Ovary (tissue), 9 donors: ENCODE data around the gene CDKL1. TPM values are rescaled to one million over a fixed set of nuclear protein-coding genes. Genes with fewer than 3 reads are reported as not detected.

Experiments
- DNase-seq, 5 donors: peaks; one replicate each; pipeline ENCODE4 v3.0.0-alpha.2; 2019 to 2020
- H3K27ac ChIP-seq, 2 donors: fragments of 200-600 bp; one replicate each; pipeline versions ENCODE4 v1.5.1 to v1.8.0; 2019 to 2022
- H3K27me3 ChIP-seq: fragments of 200-600 bp; one replicate; pipeline ENCODE4 v1.8.0; 2022
- H3K36me3 ChIP-seq: fragments of 200-600 bp; sonication (generic); one replicate; pipeline ENCODE4 v1.5.1; 2019
- H3K4me1 ChIP-seq: one replicate; pipeline ENCODE4 v1.8.1; 2013; ENCODE audit warnings: mild to moderate bottlenecking, moderate library complexity; ENCODE audit not compliant: insufficient read depth
- H3K4me3 ChIP-seq: fragments of 200-600 bp; sonication (generic); one replicate; pipeline ENCODE4 v1.5.1; 2017
- H3K9me3 ChIP-seq, 2 donors: fragments of 200-600 bp in 1 of 2; sonication (generic) in 1 of 2; one replicate each; pipeline versions ENCODE4 v1.5.1 to v1.8.1; 2013 to 2019; ENCODE audit warnings: mild to moderate bottlenecking in 1 of 2, moderate library complexity in 1 of 2
- EP300 ChIP-seq: sonication (generic); formaldehyde crosslinking; IDR thresholded peaks from one replicate; pipeline ENCODE4 v1.6.1; 2017; ENCODE audit warnings: antibody characterized with exemption
- POLR2A ChIP-seq: fragments of 450-650 bp; IDR thresholded peaks from one replicate; pipeline ENCODE4 v1.6.1; 2017; ENCODE audit warnings: antibody characterized with exemption, mild to moderate bottlenecking, moderate library complexity
- WGBS, 3 donors: extraction: QIAGEN DNeasy Blood & Tissue Kit in 1 of 3; methylation state at CpG; one replicate each; pipeline versions ENCODE4 v1.1.5 to v1.1.7; 2013 to 2017; 5-methylcytosine and 5-hydroxymethylcytosine counted together
- intact Hi-C, 4 donors: fragments of 100-400 bp; cut with DNase I; formaldehyde crosslinking; loops; one replicate each; pipeline versions ENCODE4 v1.11.0 to v1.15.1; 2022 to 2023
- polyA plus RNA-seq, 2 donors: library from polyadenylated mRNA; stranded (reverse); fragments of 200-250 nt in 1 of 2; fragments of 350-450 nt in 1 of 2; fragmentation: Illumina TruSeq in 1 of 2; extraction: RNeasy Lipid Tissue Mini Kit (QIAGEN cat#74804) in 1 of 2; gene quantifications; one replicate each; pipeline ENCODE4 v1.2.3, GENCODE V29; 2013 to 2014
- total RNA-seq, 7 donors: library from RNA; depleted of rRNA in 2 of 7; stranded (reverse); fragments of >200 nt in 2 of 7; fragmentation: NEBNext Ultra II Directional in 3 of 7; extraction: Animal tissue kit (Norgen Biotek cat#: 25700) in 3 of 7; gene quantifications; one replicate each; pipeline versions ENCODE4 v1.1.0 to v1.2.4, GENCODE V29; 2016 to 2023
- TF ChIP-seq, protein P1 (sequence below), 3 donors: fragments of 450-650 bp in 2 of 3; fragments of 200-600 bp in 1 of 3; IDR thresholded peaks; one replicate each; pipeline versions ENCODE4 v1.5.1 to v1.8.0; 2016 to 2022; ENCODE audit warnings: antibody characterized with exemption in 3 of 3, mild to moderate bottlenecking in 1 of 3
- donor health status: DM: no; HTN: no; CAD: no; lungs with moderate emphysema.
- donor health status: DM: no; HTN: no; CAD: no.
- donor health status: Bipolar disorder and iron deficiency.
- donor health status: DM: yes; HTN: yes; CAD: no.
- donor health status: DM: no; HTN: no; CAD: no.
- donor health status: DM: yes; HTN: yes; CAD: no.

The CDKL1 gene
- total and polyA plus RNA-seq, 9 donors = 11.9 to 69.3 (median 33.1) TPM

DNA sequence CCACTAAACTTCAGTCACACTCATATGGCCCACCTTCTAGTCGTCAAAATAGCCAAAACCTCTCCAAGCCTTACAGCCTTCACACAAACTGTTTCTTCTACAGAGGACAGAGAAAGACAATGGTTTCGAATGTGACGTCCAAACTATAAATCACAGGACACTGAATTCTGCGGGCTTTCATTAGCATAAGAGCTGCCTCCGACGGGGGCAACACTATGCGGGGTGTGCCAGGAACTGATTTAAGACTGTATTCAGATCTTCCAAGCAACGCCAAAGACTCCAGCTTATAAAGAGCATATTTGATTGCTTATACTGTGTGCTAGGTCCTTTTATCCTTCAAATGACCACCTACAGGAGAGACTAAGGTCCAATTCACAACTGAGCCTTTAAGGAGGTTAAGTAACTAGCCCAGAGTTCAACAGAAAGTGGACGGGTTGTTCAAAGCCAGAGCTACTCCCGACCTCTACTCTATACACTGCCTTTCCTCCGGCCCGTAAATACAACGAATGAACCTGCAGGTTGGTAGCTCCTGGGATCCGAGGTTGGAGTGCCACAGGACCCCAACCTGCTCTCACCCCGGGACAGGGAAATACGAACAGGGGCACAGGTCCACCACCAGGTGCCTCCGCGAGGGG, 85.2 kb downstream of the CDKL1 start:
- no peak for DNase-seq
- TF ChIP-seq, protein P1, sequence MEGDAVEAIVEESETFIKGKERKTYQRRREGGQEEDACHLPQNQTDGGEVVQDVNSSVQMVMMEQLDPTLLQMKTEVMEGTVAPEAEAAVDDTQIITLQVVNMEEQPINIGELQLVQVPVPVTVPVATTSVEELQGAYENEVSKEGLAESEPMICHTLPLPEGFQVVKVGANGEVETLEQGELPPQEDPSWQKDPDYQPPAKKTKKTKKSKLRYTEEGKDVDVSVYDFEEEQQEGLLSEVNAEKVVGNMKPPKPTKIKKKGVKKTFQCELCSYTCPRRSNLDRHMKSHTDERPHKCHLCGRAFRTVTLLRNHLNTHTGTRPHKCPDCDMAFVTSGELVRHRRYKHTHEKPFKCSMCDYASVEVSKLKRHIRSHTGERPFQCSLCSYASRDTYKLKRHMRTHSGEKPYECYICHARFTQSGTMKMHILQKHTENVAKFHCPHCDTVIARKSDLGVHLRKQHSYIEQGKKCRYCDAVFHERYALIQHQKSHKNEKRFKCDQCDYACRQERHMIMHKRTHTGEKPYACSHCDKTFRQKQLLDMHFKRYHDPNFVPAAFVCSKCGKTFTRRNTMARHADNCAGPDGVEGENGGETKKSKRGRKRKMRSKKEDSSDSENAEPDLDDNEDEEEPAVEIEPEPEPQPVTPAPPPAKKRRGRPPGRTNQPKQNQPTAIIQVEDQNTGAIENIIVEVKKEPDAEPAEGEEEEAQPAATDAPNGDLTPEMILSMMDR (IDR thresholded peaks at IDR 0.05) = peak in 2 of 3 donors; percentile 61 to 67
- TF ChIP-seq POLR2A = no peak
- Histone ChIP-seq H3K36me3 (no peaks in the 10 kb centered on the region), H3K4me3 (peak overlapping the region; percentile 75), H3K27ac (peak overlapping the region; percentile 67 to 88), H3K27me3 (no peaks in the 10 kb centered on the region), H3K9me3 (no peaks in the 10 kb centered on the region), H3K4me1 (no peaks in the 10 kb centered on the region)
- WGBS, 3 donors = 1 to 3% (median 2%) methylated on average over 18 of the region's 18 CpGs
- intact Hi-C loops = no loop called here

- Histone ChIP-seq H3K4me3 (no peak overlapping the region), H3K4me1 (no peaks in the 10 kb centered on the region), H3K9me3 (no peaks in the 10 kb centered on the region), H3K36me3 (no peaks in the 10 kb centered on the region), H3K27ac (no peak overlapping the region), H3K27me3 (no peaks in the 10 kb centered on the region)
- WGBS, 3 donors = 91 to 94% (median 93%) methylated on average over 4 of the region's 4 CpGs
- intact Hi-C loops = no loop called here
- no peak for DNase-seq
- no peak for TF ChIP-seq EP300
- TF ChIP-seq, protein P1 (IDR thresholded peaks at IDR 0.05) = no peak
Observed at GRCh38 chr14:50310445-50310844, 86.2 kb downstream of the CDKL1 start.

- Histone ChIP-seq H3K36me3 (no peaks in the 10 kb centered on the region), H3K4me1 (no peaks in the 10 kb centered on the region), H3K27ac (no peak overlapping the region), H3K27me3 (no peaks in the 10 kb centered on the region), H3K9me3 (no peaks in the 10 kb centered on the region), H3K4me3 (no peak overlapping the region)
- DNase-seq = no peak
- intact Hi-C loops = no loop called here
- WGBS, 3 donors = 77 to 84% (median 82%) methylated on average over 4 of the region's 4 CpGs
- TF ChIP-seq EP300 (no peak), POLR2A (no peak)
Observed at GRCh38 chr14:50308363-50308915, 88.2 kb downstream of the CDKL1 start.

DNA sequence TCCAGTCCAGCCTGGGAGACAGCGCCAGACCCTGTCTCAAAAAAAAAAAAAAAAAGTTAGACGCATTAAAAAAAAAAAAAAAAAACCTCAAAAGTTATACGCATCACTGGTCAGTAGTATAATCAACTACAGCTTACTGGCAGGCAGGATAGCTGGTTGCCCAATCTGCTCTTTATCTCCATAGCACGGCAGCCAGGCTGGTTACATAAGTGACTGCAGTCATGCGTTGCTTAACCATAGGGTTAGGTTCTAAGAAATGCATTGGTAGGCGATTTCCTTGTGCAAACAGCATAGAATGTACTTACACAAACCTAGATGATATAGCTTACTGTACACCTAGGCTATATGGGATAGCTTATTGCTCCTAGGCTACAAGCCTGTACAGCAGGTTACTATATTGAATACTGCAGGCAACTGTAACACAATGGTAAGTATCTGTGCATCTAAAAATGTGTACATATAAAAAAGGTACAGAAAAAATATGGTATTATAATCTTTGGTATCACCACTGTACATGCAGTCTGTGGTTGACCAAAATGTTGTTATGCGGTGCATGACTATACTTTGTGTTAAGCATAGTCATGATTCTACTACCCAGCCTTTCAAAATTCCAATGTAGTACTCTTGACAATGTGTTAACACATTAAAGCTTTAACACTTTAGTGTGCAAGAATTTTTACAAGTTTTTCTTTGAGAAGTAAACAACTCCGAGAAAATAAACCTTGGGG, 92.8 kb downstream of the CDKL1 start:
- no peaks in the 10 kb centered on the region for H3K27me3 ChIP-seq
- no peak for TF ChIP-seq EP300
- TF ChIP-seq POLR2A = no peak
- TF ChIP-seq, protein P1 (IDR thresholded peaks at IDR 0.05) = no peak
- no peaks in the 10 kb centered on the region for H3K36me3 ChIP-seq
- H3K27ac ChIP-seq = no peak overlapping the region
- H3K4me1 ChIP-seq = no peaks in the 10 kb centered on the region
- intact Hi-C loops = no loop called here
- no peak for DNase-seq
- no peaks in the 10 kb centered on the region for H3K9me3 ChIP-seq
- 92 to 96% (median 94%) methylated on average over 8 of the region's 8 CpGs for WGBS, 3 donors
- no peak overlapping the region for H3K4me3 ChIP-seq

DNA sequence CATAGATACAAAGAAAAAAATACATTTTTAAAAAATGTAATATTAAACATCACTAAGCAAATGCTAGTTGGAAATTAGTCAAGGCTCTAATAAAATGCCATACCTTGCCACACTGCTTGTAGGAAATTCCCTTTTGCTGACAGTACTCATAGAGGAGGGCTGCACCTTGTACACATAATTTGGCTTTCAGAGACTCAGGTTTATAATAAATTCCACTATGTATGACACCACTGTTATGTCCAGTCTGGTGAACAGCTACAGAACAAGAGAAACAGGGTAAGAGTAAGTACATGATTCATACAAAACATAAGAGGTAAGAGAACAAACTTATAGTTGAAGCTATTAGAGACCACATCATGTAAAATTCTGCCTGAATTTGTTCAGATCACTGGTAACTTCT, 94.8 kb downstream of the CDKL1 start:
- intact Hi-C loops = no loop called here
- TF ChIP-seq EP300 (no peak), POLR2A (no peak)
- TF ChIP-seq, protein P1 (IDR thresholded peaks at IDR 0.05) = no peak
- H3K4me3 ChIP-seq = no peak overlapping the region
- no peak overlapping the region for H3K27ac ChIP-seq
- H3K9me3 ChIP-seq = no peaks in the 10 kb centered on the region
- H3K36me3 ChIP-seq = no peaks in the 10 kb centered on the region
- DNase-seq = no peak
- no peaks in the 10 kb centered on the region for H3K27me3 ChIP-seq
- H3K4me1 ChIP-seq = no peaks in the 10 kb centered on the region
